Measurements from ENCODE around the gene UBE2D2.
"Not testable (repeated sequence)": the region's sequence is repeated elsewhere in the genome, so short reads cannot be mapped to it uniquely, and the experiment has no call there.

DNA sequence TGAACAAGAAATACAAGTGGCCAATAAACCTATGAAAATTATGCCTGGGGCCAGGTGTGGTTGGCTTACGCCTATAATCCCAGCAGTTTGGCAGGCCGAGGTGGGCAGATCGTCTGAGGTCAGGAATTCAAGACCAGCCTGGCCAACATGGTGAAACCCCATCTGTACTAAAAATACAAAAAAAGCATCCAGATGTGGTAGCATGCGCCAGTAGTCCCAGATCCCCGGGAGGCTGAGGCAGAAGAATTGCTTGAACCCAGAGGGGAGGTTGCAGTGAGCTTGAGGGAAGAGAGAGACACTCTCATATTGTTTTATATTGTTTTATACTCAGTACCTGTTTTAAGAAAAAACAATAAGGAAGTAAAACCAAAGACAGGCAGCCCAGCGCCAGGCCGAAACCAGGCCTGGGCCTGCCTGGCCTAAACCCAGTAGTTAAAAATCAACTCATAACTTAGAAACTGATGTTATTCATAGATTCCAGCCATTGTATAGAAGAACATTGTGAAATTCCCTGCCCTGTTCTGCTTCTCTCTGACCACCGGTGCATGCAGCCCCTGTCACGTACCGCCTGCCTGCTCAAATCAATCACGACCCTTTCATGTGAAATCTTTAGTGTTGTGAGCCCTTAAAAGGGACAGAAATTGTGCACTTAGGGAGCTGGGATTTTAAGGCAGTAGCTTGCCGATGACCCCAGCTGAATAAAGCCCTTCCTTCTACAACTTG lies 35.4 kb upstream of the UBE2D2 start:
- TF ChIP-seq, protein P1, sequence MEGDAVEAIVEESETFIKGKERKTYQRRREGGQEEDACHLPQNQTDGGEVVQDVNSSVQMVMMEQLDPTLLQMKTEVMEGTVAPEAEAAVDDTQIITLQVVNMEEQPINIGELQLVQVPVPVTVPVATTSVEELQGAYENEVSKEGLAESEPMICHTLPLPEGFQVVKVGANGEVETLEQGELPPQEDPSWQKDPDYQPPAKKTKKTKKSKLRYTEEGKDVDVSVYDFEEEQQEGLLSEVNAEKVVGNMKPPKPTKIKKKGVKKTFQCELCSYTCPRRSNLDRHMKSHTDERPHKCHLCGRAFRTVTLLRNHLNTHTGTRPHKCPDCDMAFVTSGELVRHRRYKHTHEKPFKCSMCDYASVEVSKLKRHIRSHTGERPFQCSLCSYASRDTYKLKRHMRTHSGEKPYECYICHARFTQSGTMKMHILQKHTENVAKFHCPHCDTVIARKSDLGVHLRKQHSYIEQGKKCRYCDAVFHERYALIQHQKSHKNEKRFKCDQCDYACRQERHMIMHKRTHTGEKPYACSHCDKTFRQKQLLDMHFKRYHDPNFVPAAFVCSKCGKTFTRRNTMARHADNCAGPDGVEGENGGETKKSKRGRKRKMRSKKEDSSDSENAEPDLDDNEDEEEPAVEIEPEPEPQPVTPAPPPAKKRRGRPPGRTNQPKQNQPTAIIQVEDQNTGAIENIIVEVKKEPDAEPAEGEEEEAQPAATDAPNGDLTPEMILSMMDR (IDR thresholded peaks at IDR 0.05): not testable (repeated sequence)
- not testable (repeated sequence) for TF ChIP-seq POLR2A, EP300 (IDR thresholded peaks at IDR 0.05)

Data from ovary (tissue), 3 donors.